MM.1S (cell line): ENCODE data around the gene SH3GLB1.

Source experiments
- EZH2 ChIP-seq: fragments of 300-600 bp; sonication (generic); optimal IDR thresholded peaks from 2 replicates; pipeline ENCODE3; 2017; ENCODE audit warnings: low read depth, mild to moderate bottlenecking, antibody characterized with exemption, low read length, mixed read lengths
- TF ChIP-seq, protein P1 (sequence below): fragments of 300-600 bp; sonication (generic); IDR thresholded peaks from 2 replicates; pipeline ENCODE4 v1.5.1; 2016; ENCODE audit warnings: antibody characterized with exemption, low read length, mixed read lengths

- TF ChIP-seq, protein P1, sequence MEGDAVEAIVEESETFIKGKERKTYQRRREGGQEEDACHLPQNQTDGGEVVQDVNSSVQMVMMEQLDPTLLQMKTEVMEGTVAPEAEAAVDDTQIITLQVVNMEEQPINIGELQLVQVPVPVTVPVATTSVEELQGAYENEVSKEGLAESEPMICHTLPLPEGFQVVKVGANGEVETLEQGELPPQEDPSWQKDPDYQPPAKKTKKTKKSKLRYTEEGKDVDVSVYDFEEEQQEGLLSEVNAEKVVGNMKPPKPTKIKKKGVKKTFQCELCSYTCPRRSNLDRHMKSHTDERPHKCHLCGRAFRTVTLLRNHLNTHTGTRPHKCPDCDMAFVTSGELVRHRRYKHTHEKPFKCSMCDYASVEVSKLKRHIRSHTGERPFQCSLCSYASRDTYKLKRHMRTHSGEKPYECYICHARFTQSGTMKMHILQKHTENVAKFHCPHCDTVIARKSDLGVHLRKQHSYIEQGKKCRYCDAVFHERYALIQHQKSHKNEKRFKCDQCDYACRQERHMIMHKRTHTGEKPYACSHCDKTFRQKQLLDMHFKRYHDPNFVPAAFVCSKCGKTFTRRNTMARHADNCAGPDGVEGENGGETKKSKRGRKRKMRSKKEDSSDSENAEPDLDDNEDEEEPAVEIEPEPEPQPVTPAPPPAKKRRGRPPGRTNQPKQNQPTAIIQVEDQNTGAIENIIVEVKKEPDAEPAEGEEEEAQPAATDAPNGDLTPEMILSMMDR: no peak
- TF ChIP-seq EZH2: no peak
These were observed 64.7 kb downstream of the SH3GLB1 start for GRCh38 chr1:86769065-86769464.
